Nephron progenitor cell (in vitro differentiated cells): ENCODE data around the gene ELAC1.
"Not testable (repeated sequence)": the region's sequence is repeated elsewhere in the genome, so short reads cannot be mapped to it uniquely, and the experiment has no call there.

ENCODE experiments used
- DNase-seq: peaks from one replicate; pipeline ENCODE4 v3.0.0; 2021
- H3K27ac Mint-ChIP-seq: 2 replicates; pipeline ENCODE4 v1.8.0; 2021; ENCODE audit warnings: mild to moderate bottlenecking, moderate library complexity, mixed read lengths
- H3K27me3 Mint-ChIP-seq: 2 replicates; pipeline ENCODE4 v1.8.0; 2021; ENCODE audit warnings: mild to moderate bottlenecking, low read depth, mixed read lengths; ENCODE audit not compliant: poor library complexity
- H3K36me3 Mint-ChIP-seq: 2 replicates; pipeline ENCODE4 v1.8.0; 2021; ENCODE audit warnings: low read depth, mixed read lengths
- H3K4me1 Mint-ChIP-seq: 2 replicates; pipeline ENCODE4 v1.8.0; 2021; ENCODE audit warnings: mixed read lengths
- H3K4me3 Mint-ChIP-seq: 2 replicates; pipeline ENCODE4 v1.8.0; 2021; ENCODE audit warnings: mild to moderate bottlenecking, moderate library complexity, mixed read lengths
- H3K9me3 Mint-ChIP-seq: 2 replicates; pipeline ENCODE4 v1.8.0; 2021; ENCODE audit warnings: mild to moderate bottlenecking, moderate library complexity, mixed read lengths
- CTCF ChIP-seq: fragments of 200-600 bp; sonication (generic); IDR thresholded peaks from 2 replicates; pipeline ENCODE4 v1.5.0; 2021; ENCODE audit warnings: antibody characterized with exemption

ELAC1 gene

GRCh38 chr18:50944245-50944932 lies 23.5 kb upstream of the ELAC1 start:
- Mint-ChIP-seq H3K27ac (peak overlapping the region; percentile 5), H3K4me3 (no peak overlapping the region), H3K27me3 (no peaks in the 10 kb centered on the region), H3K4me1 (no peaks in the 10 kb centered on the region), H3K36me3 (peaks cover 52% of the 10 kb centered on the region), H3K9me3 (no peaks in the 10 kb centered on the region)
- no peak for DNase-seq
- no peak for TF ChIP-seq CTCF

- not testable (repeated sequence) for H3K27me3 Mint-ChIP-seq, H3K4me1 Mint-ChIP-seq, H3K4me3 Mint-ChIP-seq, DNase-seq, H3K9me3 Mint-ChIP-seq, H3K27ac Mint-ChIP-seq
- peaks cover 46% of the 10 kb centered on the region for H3K36me3 Mint-ChIP-seq
Observed at GRCh38 chr18:50945918-50946317, 21.9 kb upstream of the ELAC1 start.

GRCh38 chr18:50947899-50948298 lies 19.9 kb upstream of the ELAC1 start:
- H3K4me1 Mint-ChIP-seq = no peaks in the 10 kb centered on the region
- peaks cover 38% of the 10 kb centered on the region for H3K36me3 Mint-ChIP-seq
- no peak overlapping the region for H3K4me3 Mint-ChIP-seq
- no peak for DNase-seq
- H3K27me3 Mint-ChIP-seq = no peaks in the 10 kb centered on the region
- TF ChIP-seq CTCF = no peak
- no peak overlapping the region for H3K27ac Mint-ChIP-seq
- H3K9me3 Mint-ChIP-seq = no peaks in the 10 kb centered on the region

GRCh38 chr18:50949185-50949584 lies 18.7 kb upstream of the ELAC1 start:
- TF ChIP-seq CTCF = no peak
- Mint-ChIP-seq H3K27ac (no peak overlapping the region), H3K36me3 (peaks cover 29% of the 10 kb centered on the region), H3K4me3 (no peak overlapping the region), H3K9me3 (no peaks in the 10 kb centered on the region), H3K4me1 (no peaks in the 10 kb centered on the region), H3K27me3 (no peaks in the 10 kb centered on the region)
- DNase-seq = no peak

- Mint-ChIP-seq H3K27ac (peak overlapping the region; percentile 59), H3K9me3 (no peaks in the 10 kb centered on the region), H3K4me1 (no peaks in the 10 kb centered on the region), H3K4me3 (no peak overlapping the region), H3K27me3 (no peaks in the 10 kb centered on the region), H3K36me3 (peaks cover 16% of the 10 kb centered on the region)
- no peak for TF ChIP-seq CTCF
- DNase-seq = no peak
Observed at GRCh38 chr18:50950626-50951025, 17.2 kb upstream of the ELAC1 start.

GRCh38 chr18:50953822-50954221 lies 14.0 kb upstream of the ELAC1 start:
- Mint-ChIP-seq H3K9me3 (no peaks in the 10 kb centered on the region), H3K4me3 (no peak overlapping the region), H3K36me3 (no peaks in the 10 kb centered on the region), H3K4me1 (no peaks in the 10 kb centered on the region), H3K27me3 (no peaks in the 10 kb centered on the region), H3K27ac (no peak overlapping the region)
- DNase-seq = no peak
- TF ChIP-seq CTCF = no peak
